Esophagus muscularis mucosa (tissue), 4 donors: Measurements from ENCODE around the gene ZNF81. TPM values are rescaled to one million over a fixed set of nuclear protein-coding genes. Genes with fewer than 3 reads are reported as not detected.

ENCODE experiments used
- DNase-seq: peaks from one replicate; pipeline ENCODE4 v3.0.0-alpha.2; 2017; ENCODE audit errors: extremely low spot score
- H3K27ac ChIP-seq, 4 donors: fragments of 200-600 bp; sonication (generic); replicated peaks in 1 of 4; 1 replicate in 3 of 4; 2 replicates in 1 of 4; pipeline ENCODE4 v1.5.1; 2016 to 2019; ENCODE audit warnings: mild to moderate bottlenecking in 1 of 4
- H3K27me3 ChIP-seq, 4 donors: fragments of 200-600 bp; sonication (generic); one replicate each; pipeline versions ENCODE4 v1.5.1 to v1.6.0; 2016 to 2019
- H3K36me3 ChIP-seq, 4 donors: fragments of 200-600 bp; sonication (generic); one replicate each; pipeline ENCODE4 v1.5.1; 2016 to 2019
- H3K4me1 ChIP-seq, 4 donors: fragments of 200-600 bp; sonication (generic); one replicate each; pipeline ENCODE4 v1.5.1; 2016 to 2019
- H3K4me3 ChIP-seq, 4 donors: fragments of 200-600 bp; sonication (generic); 1 replicate in 2 of 4; 2 replicates in 2 of 4; pipeline ENCODE4 v1.5.1; 2016 to 2019; ENCODE audit warnings: mild to moderate bottlenecking in 4 of 4, moderate library complexity in 1 of 4
- H3K9me3 ChIP-seq, 4 donors: fragments of 200-600 bp; sonication (generic); 1 replicate in 3 of 4; 2 replicates in 1 of 4; pipeline ENCODE4 v1.5.1; 2016 to 2019
- EP300 ChIP-seq: sonication (generic); formaldehyde crosslinking; IDR thresholded peaks from one replicate; pipeline ENCODE4 v1.6.1; 2017; ENCODE audit warnings: antibody characterized with exemption
- POLR2A ChIP-seq: fragments of 450-650 bp; IDR thresholded peaks from one replicate; pipeline ENCODE4 v1.6.1; 2017; ENCODE audit warnings: antibody characterized with exemption, moderate library complexity, mild to moderate bottlenecking, low read depth
- POLR2AphosphoS5 ChIP-seq, 2 donors: sonication (generic); formaldehyde crosslinking; IDR thresholded peaks; one replicate each; pipeline ENCODE4 v1.6.1; 2017; ENCODE audit warnings: antibody characterized with exemption in 2 of 2
- WGBS: methylation state at CpG from one replicate; pipeline ENCODE4 v1.1.5; 2018; 5-methylcytosine and 5-hydroxymethylcytosine counted together
- intact Hi-C: fragments of 100-400 bp; cut with DNase I; formaldehyde crosslinking; loops from one replicate; pipeline ENCODE4 v1.15.1; 2023
- total RNA-seq, 4 donors: library from RNA; depleted of rRNA; stranded (reverse); fragments of >200 nt; gene quantifications; one replicate each; pipeline versions ENCODE4 v1.1.0 to v1.2.1, GENCODE V29; 2016
- TF ChIP-seq, protein P1 (sequence below), 3 experiments: fragments of 200-600 bp in 2 of 3; fragments of 450-650 bp in 1 of 3; sonication (generic) in 2 of 3; IDR thresholded peaks; one replicate each; pipeline ENCODE4 v1.5.1; 2017 to 2019; ENCODE audit warnings: antibody characterized with exemption in 3 of 3, mild to moderate bottlenecking in 2 of 3, moderate library complexity in 1 of 3

ZNF81 gene
- total RNA-seq, 4 donors from 2014 or later: 4.8 to 12.6 (median 5.5) TPM

DNA sequence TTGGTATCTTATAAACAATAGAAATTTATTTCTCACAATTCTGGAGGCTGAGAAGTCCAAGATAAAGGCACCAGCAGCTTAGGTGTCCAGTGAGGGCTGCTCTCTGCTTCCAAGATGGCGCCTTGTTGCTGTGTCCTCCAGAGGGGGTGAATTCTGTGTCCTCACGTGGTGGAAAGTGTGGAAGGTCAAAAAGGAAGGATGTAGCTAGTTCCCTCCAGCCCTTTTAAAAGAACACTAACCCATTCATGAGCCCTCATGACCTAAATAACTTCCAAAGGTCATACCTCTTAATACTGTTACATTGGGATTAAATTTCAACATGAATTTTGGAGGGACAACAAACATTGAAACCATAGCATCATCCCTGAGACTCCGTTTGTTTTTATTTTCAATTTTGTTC lies 48.8 kb downstream of the ZNF81 start:
- Histone ChIP-seq H3K36me3 (peaks cover 0 to 23% (median 4%) of the 10 kb centered on the region in 4 donors), H3K27me3 (no peaks in the 10 kb centered on the region), H3K4me1 (no peaks in the 10 kb centered on the region), H3K9me3 (no peaks in the 10 kb centered on the region), H3K27ac (no peak overlapping the region), H3K4me3 (no peak overlapping the region)
- WGBS: 61% methylated on average over 3 of the region's 3 CpGs
- no peak for TF ChIP-seq POLR2A
- TF ChIP-seq POLR2AphosphoS5 (IDR thresholded peaks at IDR 0.05): no peak
- TF ChIP-seq, protein P1, sequence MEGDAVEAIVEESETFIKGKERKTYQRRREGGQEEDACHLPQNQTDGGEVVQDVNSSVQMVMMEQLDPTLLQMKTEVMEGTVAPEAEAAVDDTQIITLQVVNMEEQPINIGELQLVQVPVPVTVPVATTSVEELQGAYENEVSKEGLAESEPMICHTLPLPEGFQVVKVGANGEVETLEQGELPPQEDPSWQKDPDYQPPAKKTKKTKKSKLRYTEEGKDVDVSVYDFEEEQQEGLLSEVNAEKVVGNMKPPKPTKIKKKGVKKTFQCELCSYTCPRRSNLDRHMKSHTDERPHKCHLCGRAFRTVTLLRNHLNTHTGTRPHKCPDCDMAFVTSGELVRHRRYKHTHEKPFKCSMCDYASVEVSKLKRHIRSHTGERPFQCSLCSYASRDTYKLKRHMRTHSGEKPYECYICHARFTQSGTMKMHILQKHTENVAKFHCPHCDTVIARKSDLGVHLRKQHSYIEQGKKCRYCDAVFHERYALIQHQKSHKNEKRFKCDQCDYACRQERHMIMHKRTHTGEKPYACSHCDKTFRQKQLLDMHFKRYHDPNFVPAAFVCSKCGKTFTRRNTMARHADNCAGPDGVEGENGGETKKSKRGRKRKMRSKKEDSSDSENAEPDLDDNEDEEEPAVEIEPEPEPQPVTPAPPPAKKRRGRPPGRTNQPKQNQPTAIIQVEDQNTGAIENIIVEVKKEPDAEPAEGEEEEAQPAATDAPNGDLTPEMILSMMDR (IDR thresholded peaks at IDR 0.05): no peak
- TF ChIP-seq EP300: no peak
- DNase-seq: no peak
- intact Hi-C loops: no loop called here

DNA sequence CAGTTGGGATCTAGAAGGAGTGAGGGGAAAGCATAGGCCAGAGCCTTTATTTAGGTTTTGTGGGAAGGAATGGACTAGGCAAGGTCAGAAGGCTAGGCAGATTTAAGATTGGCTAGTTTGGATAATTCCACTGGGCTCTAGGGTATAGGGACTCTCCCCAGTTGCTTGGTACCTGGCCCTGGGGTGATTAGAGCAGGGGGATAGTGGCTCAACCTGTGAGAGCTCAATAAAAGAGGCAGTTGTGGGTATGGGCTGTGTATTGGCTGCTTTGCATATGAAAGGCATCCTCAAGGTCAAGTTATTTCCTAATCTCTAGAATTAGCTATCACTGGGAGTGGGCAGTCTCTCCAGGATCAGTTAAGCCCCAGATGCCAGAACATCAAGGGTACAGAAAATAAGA lies 61.3 kb downstream of the ZNF81 start:
- intact Hi-C loops: no loop called here

DNA sequence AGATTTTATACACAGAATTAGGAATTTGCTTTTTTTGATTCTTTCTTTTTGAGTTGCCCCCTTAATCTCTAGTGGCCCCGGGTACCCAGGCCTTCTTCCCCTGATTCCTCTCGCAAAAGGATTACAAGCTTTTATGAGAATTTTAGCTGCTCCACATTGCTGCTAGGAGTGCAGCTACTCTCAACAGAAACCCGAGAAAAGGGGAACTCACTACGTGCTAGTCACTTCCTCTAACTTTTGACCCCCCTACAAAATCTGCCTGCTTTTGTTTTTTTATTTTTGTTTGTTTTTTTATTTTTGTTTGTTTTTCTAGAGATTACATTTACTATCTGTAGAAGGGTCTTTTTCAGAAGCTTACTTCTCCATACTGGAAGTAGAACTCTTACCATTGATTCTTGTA lies 64.1 kb downstream of the ZNF81 start:
- Histone ChIP-seq H3K27ac (no peak overlapping the region), H3K27me3 (no peaks in the 10 kb centered on the region), H3K9me3 (no peaks in the 10 kb centered on the region), H3K36me3 (peaks cover 0 to 7% (median 6%) of the 10 kb centered on the region in 4 donors), H3K4me3 (no peak overlapping the region), H3K4me1 (no peaks in the 10 kb centered on the region)
- DNase-seq: no peak
- intact Hi-C loops: no loop called here
- WGBS: 62% methylated on average over 4 of the region's 4 CpGs
- no peak for TF ChIP-seq EP300
- no peak for TF ChIP-seq POLR2A
- no peak for TF ChIP-seq POLR2AphosphoS5 (IDR thresholded peaks at IDR 0.05)
- TF ChIP-seq, protein P1 (IDR thresholded peaks at IDR 0.05): no peak

More for the DNA sequence above, 61.3 kb downstream of the ZNF81 start:
- no peaks in the 10 kb centered on the region for H3K27me3 ChIP-seq
- H3K9me3 ChIP-seq: no peaks in the 10 kb centered on the region
- no peak overlapping the region for H3K27ac ChIP-seq
- H3K4me3 ChIP-seq: no peak overlapping the region
- DNase-seq: no peak
- TF ChIP-seq, protein P1 (IDR thresholded peaks at IDR 0.05): no peak
- TF ChIP-seq POLR2A (no peak), POLR2AphosphoS5 (IDR thresholded peaks at IDR 0.05) (no peak), EP300 (no peak)
- peaks cover 0 to 13% (median 10%) of the 10 kb centered on the region in 4 donors for H3K36me3 ChIP-seq
- H3K4me1 ChIP-seq: no peaks in the 10 kb centered on the region

DNA sequence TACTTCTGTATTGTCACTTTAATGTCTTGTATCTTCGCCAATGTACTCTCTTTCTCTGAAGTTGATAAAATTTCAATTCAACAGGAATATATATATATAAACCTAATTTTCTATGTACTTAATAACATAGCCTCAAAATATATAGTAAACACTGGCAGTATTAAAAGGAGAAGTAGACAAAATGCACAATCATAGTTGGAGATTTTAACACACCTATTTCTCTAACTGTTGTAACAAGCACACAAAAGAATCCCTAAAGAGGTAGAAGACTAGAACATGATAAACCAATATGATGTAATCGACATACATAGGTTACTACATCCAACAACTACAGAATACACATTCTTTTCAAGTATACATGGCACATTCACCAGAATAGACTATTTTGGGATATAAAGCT lies 65.5 kb downstream of the ZNF81 start:
- Histone ChIP-seq H3K9me3 (no peaks in the 10 kb centered on the region), H3K36me3 (no peaks in the 10 kb centered on the region), H3K4me1 (no peaks in the 10 kb centered on the region), H3K27ac (no peak overlapping the region), H3K4me3 (no peak overlapping the region), H3K27me3 (no peaks in the 10 kb centered on the region)
- intact Hi-C loops: no loop called here
- DNase-seq: no peak
- 81% methylated on average over 2 of the region's 2 CpGs for WGBS
- TF ChIP-seq POLR2A (no peak), POLR2AphosphoS5 (IDR thresholded peaks at IDR 0.05) (no peak), EP300 (no peak)
- TF ChIP-seq, protein P1 (IDR thresholded peaks at IDR 0.05): no peak

DNA sequence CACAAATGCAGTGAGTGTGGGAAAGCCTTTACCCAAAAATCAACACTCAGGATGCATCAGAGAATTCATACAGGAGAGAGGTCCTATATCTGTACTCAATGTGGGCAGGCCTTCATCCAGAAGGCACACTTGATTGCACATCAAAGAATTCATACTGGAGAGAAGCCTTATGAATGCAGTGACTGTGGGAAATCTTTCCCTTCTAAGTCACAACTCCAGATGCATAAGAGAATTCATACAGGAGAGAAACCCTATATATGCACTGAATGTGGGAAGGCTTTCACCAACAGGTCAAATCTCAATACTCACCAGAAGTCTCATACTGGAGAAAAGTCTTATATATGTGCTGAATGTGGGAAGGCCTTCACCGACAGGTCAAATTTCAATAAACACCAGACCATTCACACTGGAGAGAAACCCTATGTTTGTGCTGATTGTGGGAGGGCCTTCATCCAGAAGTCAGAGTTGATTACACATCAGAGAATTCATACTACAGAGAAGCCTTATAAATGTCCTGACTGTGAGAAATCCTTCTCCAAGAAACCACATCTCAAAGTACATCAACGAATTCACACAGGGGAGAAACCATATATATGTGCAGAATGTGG lies 79.3 kb downstream of the ZNF81 start:
- TF ChIP-seq POLR2AphosphoS5 (IDR thresholded peaks at IDR 0.05) (no peak), EP300 (no peak), POLR2A (no peak)
- TF ChIP-seq, protein P1 (IDR thresholded peaks at IDR 0.05): no peak
- Histone ChIP-seq H3K4me1 (no peaks in the 10 kb centered on the region), H3K27ac (no peak overlapping the region), H3K27me3 (no peaks in the 10 kb centered on the region), H3K4me3 (no peak overlapping the region), H3K9me3 (peaks cover 0 to 45% (median 4%) of the 10 kb centered on the region in 4 donors), H3K36me3 (peaks cover 0 to 21% (median 10%) of the 10 kb centered on the region in 4 donors)
- DNase-seq: no peak
- intact Hi-C loops: no loop called here
- WGBS: 78% methylated on average over 2 of the region's 2 CpGs
